ENCODE results near the gene DHX30. TPM values are rescaled to one million over a fixed set of nuclear protein-coding genes. Genes with fewer than 3 reads are reported as not detected.

Gene DHX30
- total and polyA plus RNA-seq, 2 of the 4 experiments (the other 2 are of a cell fraction), result 55.6 to 57.2 TPM

DNA sequence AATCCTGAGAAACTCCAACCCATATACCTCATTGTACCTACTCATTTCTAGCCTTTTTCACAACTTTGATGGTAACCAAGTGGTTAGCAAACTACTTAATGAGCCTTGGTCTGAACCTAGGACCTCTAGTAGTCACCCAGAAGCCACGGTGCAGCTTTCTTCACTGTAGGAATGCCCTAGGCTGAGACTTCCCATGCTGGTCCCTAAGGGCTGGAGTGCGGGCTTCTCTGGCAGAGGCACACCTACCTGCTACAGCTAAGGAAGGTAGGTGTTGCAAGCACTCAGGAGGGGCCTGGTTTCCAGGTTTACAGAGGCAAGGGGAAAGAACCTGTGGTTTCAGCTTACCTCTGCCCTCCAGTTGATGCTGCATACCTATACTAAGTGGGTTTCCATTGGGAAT, 65.4 kb downstream of the DHX30 start:
- Histone ChIP-seq H3K56ac (ENCODE audit: extremely low read depth, insufficient read depth, low read length) (no peak overlapping the region), H3K4me3 (ENCODE audit: insufficient read depth, low read depth, low read length) (no peak overlapping the region), H3K4ac (ENCODE audit: low read depth, low read length) (no peak overlapping the region), H3K27ac (ENCODE audit: insufficient read depth, low read length) (no peak overlapping the region), H3K36me3 (ENCODE audit: control insufficient read depth, insufficient read depth, low read length) (peaks cover 83% of the 10 kb centered on the region), H4K91ac (ENCODE audit: insufficient read depth, low read depth, low read length) (no peak overlapping the region), H3K9me3 (ENCODE audit: control insufficient read depth, insufficient read depth, low read length) (no peaks in the 10 kb centered on the region), H3K18ac (ENCODE audit: low read depth, low read length) (no peak overlapping the region), H3K27me3 (ENCODE audit: control insufficient read depth, insufficient read depth, low read length) (no peaks in the 10 kb centered on the region), H2AK9ac (replicated peaks; ENCODE audit: low read depth, low read length, poor library complexity) (no peak overlapping the region), H2BK15ac (ENCODE audit: low read depth, low read length) (no peak overlapping the region), H2AK5ac (ENCODE audit: low read depth, low read length) (no peak overlapping the region), H4K5ac (ENCODE audit: low read depth, low read length) (no peak overlapping the region), H3K4me1 (ENCODE audit: control insufficient read depth, insufficient read depth, low read length) (no peaks in the 10 kb centered on the region), H3K9me1 (ENCODE audit: insufficient read depth, low read length) (no peaks in the 10 kb centered on the region; the same call in 1 of the 2 replicates), H3K23ac (ENCODE audit: low read depth, low read length) (no peak overlapping the region), H2BK5ac (ENCODE audit: low read depth, low read length, poor library complexity, severe bottlenecking) (no peak overlapping the region), H3K79me1 (ENCODE audit: low read depth in 1 of 2, low read length in 2 of 2) (peaks cover 44 to 65% of the 10 kb centered on the region in 2 experiments), H2BK120ac (ENCODE audit: low read depth, low read length) (no peak overlapping the region), H3K14ac (replicated peaks; ENCODE audit: low read depth, low read length) (no peak overlapping the region), H3K9ac (ENCODE audit: low read depth, low read length) (no peak overlapping the region), H4K8ac (ENCODE audit: low read depth in 2 of 2, low read length in 2 of 2) (no peak overlapping the region), H3K4me2 (ENCODE audit: low read depth, low read length) (no peak overlapping the region), H2AFZ (replicated peaks; ENCODE audit: low read length, poor library complexity) (no peak overlapping the region), H4K20me1 (ENCODE audit: insufficient read depth, low read length) (peaks cover 8% of the 10 kb centered on the region), H2BK20ac (ENCODE audit: low read depth, low read length) (no peak overlapping the region)
- intact Hi-C loops (cut with micrococcal nuclease), result no loop called here
- dilution Hi-C loops (cut with HindIII; ENCODE audit: low sequenced_read_pairs, unreplicated experiment), result no loop called here
- no peak for DNase-seq
- TF ChIP-seq RFX5 (IDR thresholded peaks at IDR 0.05; ENCODE audit: low read depth, low read length) (no peak), CEBPB (IDR thresholded peaks at IDR 0.05; ENCODE audit: low read depth, low read length) (no peak), ELK1 (IDR thresholded peaks at IDR 0.05; ENCODE audit: borderline replicate concordance, low read depth, low read length) (no peak), CHD1 (IDR thresholded peaks at IDR 0.05; ENCODE audit: low read depth, low read length) (no peak), POLR2A (IDR thresholded peaks at IDR 0.05; ENCODE audit: low read depth, low read length) (no peak), SMC3 (IDR thresholded peaks at IDR 0.05; ENCODE audit: low read depth, low read length) (no peak), NFE2L2 (IDR thresholded peaks at IDR 0.05; ENCODE audit: low read depth, low read length) (no peak), RCOR1 (IDR thresholded peaks at IDR 0.05; ENCODE audit: insufficient replicate concordance, low read length) (no peak), MXI1 (IDR thresholded peaks at IDR 0.05; ENCODE audit: borderline replicate concordance, low read depth, low read length) (no peak)
- ChIA-PET POLR2A (ENCODE audit: unreplicated experiment) (no interaction called here), CTCF (no interaction called here)
- no CpG with 5 or more reads among the region's 2 CpGs for WGBS, 2 experiments (ENCODE audit: extremely low coverage in 2 of 2, insufficient read length in 1 of 2)
- no peak for ATAC-seq (ENCODE audit: low read depth)
- BruUV-seq (replicated peaks), result no TSS peak
- in situ Hi-C loops (cut with MboI; ENCODE audit: low sequenced_read_pairs), result loop anchor here (10.0 kb wide), 1 partner anchor 286 kb away; no protein-coding TSS in a partner anchor

Measured in IMR-90 (cell line).